ENCODE data around the gene TGM6. TPM values are rescaled to one million over a fixed set of nuclear protein-coding genes. Genes with fewer than 3 reads are reported as not detected.

The TGM6 gene
- total and polyA plus RNA-seq, 9 of the 15 experiments (the other 6 are each of a cell fraction or from before 2014, with no cell fraction given) = not detected

- POLR2A ChIA-PET = no interaction called here
- TF ChIP-seq, protein P1, sequence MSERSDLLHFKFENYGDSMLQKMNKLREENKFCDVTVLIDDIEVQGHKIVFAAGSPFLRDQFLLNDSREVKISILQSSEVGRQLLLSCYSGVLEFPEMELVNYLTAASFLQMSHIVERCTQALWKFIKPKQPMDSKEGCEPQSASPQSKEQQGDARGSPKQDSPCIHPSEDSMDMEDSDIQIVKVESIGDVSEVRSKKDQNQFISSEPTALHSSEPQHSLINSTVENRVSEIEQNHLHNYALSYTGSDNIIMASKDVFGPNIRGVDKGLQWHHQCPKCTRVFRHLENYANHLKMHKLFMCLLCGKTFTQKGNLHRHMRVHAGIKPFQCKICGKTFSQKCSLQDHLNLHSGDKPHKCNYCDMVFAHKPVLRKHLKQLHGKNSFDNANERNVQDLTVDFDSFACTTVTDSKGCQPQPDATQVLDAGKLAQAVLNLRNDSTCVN (CRISPR knock-in tag; IDR thresholded peaks at IDR 0.05) = no peak
- TF ChIP-seq ZBTB8A (IDR thresholded peaks at IDR 0.05; ENCODE audit: partially characterized antibody) (no peak), HMG20B (CRISPR knock-in tag; IDR thresholded peaks at IDR 0.05) (no peak), CTCF (IDR thresholded peaks at IDR 0.05 in 2 of 3, conservative IDR thresholded peaks at IDR 0.05 in 1 of 3; ENCODE audit: insufficient read depth in 2 of 3, low read depth in 1 of 3, low read length in 3 of 3) (peak in 2 of 3 experiments; percentile 14 to 27; a peak in 1 of 6 replicates), SRSF3 (IDR thresholded peaks at IDR 0.05; ENCODE audit: insufficient read depth, low read length) (no peak), U2AF1 (optimal IDR thresholded peaks at IDR 0.05; ENCODE audit: low read depth, low read length) (no peak)
- ATAC-seq = peak; percentile 71
- in situ Hi-C loops (cut with MboI) = loop anchor here (5.0 kb wide), 1 partner anchor 128 kb away; no protein-coding TSS in a partner anchor
- no peak overlapping the region for H2AFZ ChIP-seq (ENCODE audit: low read depth, low read length)
- H3K4me1 ChIP-seq (replicated peaks in 1 of 2; ENCODE audit: control insufficient read depth in 2 of 2, insufficient read depth in 2 of 2, low read length in 2 of 2) = no peaks in the 10 kb centered on the region; a peak in 1 of 5 replicates
- H3K9me1 ChIP-seq (ENCODE audit: control insufficient read depth, insufficient read depth, low read length) = no peaks in the 10 kb centered on the region
- no peak overlapping the region for H3K4me3 ChIP-seq
- no peak overlapping the region for H3K4me2 ChIP-seq (ENCODE audit: insufficient read depth, low read length)
- H3K79me2 ChIP-seq (ENCODE audit: control insufficient read depth, insufficient read depth, low read length) = no peaks in the 10 kb centered on the region
- CTCF ChIA-PET (ENCODE audit: low intra/inter-chr PET ratio) = no interaction called here
- H3K9ac ChIP-seq (ENCODE audit: insufficient read depth in 1 of 2, low read depth in 2 of 2, low read length in 2 of 2) = no peak overlapping the region
- H4K20me1 ChIP-seq (replicated peaks; ENCODE audit: control insufficient read depth, insufficient read depth, low read length) = no peaks in the 10 kb centered on the region
- WGBS (ENCODE audit: insufficient coverage, low coverage, missing lambda C conversion rate) = 8% methylated on average over 9 of the region's 11 CpGs
- DNase-seq (ENCODE audit: extremely low read depth in 1 of 4, low spot score in 3 of 4) = no peak
- peaks cover 2 to 21% of the 10 kb centered on the region in 2 experiments; a peak in 3 of 5 replicates for H3K27me3 ChIP-seq (ENCODE audit: control insufficient read depth in 2 of 2, insufficient read depth in 2 of 2, low read length in 2 of 2)
- H3K36me3 ChIP-seq (ENCODE audit: control insufficient read depth, insufficient read depth, low read length) = no peaks in the 10 kb centered on the region
- H3K9me3 ChIP-seq (replicated peaks; ENCODE audit: control insufficient read depth, insufficient read depth, low read depth, low read length) = no peaks in the 10 kb centered on the region
- intact Hi-C loops (cut with micrococcal nuclease) = no loop called here
- H3K27ac ChIP-seq (ENCODE audit: extremely low read depth, low read depth, low read length) = no peak overlapping the region
- FAIRE-seq = no peak
- no TSS peak for BruUV-seq (replicated peaks)
These were observed 40.6 kb upstream of the TGM6 start for GRCh38 chr20:2340136-2340535.

All from K562 (cell line).